Jurkat, Clone E6-1 (cell line): ENCODE data around the gene ALPK1.
"Not testable (repeated sequence)": the region's sequence is repeated elsewhere in the genome, so short reads cannot be mapped to it uniquely, and the experiment has no call there.

Experiments used
- DNase-seq: peaks from one replicate; pipeline ENCODE4 v3.0.0-alpha.2; 2011; ENCODE audit warnings: low read depth, low spot score
- H3K4me3 ChIP-seq: 2 replicates; pipeline ENCODE4 v1.5.1; 2011; ENCODE audit warnings: mild to moderate bottlenecking, low read length, control low read depth, moderate library complexity

Gene ALPK1

DNA sequence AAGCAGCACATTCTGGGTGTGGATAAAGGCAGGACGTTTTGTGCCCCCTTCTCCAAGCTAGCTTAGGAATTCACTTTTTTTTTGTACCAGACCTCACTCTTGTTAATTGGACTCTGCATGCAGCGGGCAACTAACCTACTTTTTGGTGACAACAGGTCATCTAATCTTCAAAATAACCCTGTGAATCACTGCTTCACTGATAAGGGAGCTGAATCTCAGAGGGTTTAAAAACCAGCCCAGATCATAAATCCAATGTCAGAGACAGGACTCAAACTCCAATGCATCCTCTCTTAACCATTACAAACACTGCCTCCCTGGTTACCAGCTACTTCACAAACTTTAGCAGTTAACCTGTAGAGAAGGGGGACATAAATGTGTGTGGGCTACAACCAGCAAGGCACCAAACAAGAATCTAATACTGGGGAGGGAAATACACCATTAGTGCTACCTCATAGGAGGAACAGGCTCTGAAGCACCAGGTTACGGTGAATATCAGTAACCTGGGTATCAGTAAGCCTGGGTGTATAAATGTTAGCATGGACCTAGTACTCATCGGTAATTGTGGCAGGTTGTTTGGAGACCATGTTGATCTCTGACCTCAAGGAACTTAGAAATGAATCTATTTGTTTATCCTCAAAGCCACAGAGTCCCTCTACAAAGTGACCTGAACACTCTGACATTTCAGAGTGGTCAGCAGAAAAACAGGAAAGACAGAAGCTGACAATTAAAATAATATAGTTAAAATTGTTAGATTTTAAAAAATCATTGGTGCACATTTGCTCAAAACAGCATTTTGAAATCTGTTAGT is 14.1 kb upstream of the ALPK1 start:
- H3K4me3 ChIP-seq, result no peak overlapping the region
- DNase-seq, result no peak

DNA sequence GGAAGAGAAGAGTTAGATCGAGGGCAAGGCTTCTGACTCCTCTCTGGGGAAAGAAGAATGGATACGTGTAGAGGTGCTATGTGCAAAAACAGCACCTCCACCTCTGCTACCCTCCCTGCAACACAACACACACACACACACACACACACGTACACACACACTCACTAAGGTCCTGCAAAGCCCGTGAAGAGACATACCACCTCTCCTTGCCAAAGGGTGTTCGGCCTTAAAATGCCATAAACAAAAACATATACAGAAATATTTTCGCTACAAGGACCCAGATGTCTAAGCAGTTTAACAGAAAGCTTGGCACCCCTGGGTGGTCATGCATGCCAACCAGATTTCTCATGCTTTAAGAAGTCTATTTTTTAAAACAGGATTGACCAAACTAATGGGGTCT is 13.0 kb upstream of the ALPK1 start:
- H3K4me3 ChIP-seq, result peak overlapping the region; percentile 87
- no peak for DNase-seq

DNA sequence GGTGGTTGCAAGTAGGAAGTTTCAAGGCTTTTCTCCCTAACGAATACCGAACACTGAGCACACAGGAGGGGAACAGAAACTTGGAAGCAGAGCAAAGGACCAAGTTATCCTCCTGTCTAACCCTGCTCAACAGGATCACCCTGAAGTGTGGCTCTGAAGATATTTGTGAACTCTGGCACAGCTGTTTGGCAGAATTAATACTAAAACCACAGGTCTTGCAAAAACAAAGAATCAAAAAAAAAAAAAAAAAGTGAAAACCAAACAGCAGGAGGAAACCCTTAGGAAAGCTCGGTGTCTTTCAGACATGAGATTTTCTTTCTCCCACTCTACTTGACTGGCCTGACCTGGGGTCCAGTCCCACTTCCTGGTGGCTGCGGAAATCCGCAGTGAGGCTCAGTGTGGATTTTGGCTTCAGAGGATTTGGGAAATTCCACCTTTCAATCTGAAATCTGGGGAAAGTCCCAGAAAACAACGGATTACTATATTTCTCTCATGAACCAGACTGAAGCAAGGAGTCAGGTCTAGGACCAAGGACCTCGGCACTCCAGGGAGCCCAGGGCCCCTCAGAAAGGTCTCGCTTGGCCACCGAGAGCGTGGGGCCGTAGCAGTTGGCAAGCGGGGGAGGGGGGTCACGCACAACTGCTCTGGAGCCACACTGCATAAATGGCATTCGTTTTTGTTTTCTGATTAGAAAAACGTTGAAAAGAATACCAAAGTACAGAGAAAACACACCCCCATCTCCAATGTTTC is 12.3 kb upstream of the ALPK1 start:
- DNase-seq, result no peak
- peak overlapping the region; percentile 87 for H3K4me3 ChIP-seq

DNA sequence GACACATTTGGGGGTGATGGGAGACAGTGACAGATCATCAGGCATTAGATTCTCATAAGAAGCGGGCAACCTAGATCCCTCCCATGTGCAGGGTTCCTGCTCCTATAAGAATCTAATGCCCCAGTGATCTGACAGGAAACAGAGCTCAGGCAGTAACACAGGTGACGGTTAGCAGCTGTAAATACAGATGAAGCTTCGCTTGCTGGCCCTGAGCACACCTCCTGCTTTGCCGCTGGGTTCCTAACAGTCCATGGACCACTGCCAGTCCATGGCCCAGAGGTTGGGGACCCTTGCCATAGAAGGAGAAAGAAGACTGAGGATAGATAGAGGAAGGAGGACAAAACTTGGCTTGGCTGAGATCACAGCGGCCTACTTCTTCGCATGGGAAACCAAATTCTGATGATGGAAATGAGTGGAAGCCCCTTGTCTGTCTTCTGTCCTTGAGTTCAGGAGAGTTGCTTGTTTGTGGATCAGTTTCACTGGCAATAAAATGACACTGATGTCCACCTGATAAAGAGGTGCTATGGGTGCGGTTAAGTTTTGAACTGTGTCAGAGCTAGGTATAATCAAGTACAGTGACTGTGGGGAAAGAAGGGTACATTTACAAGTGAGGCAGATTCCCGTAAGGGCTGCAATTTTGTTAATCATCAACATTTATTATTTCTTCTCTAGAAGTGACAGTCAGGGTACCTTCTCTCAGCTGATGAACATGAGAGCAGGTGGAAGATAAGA is 9.7 kb upstream of the ALPK1 start:
- no peak overlapping the region for H3K4me3 ChIP-seq
- peak; percentile 55 for DNase-seq

DNA sequence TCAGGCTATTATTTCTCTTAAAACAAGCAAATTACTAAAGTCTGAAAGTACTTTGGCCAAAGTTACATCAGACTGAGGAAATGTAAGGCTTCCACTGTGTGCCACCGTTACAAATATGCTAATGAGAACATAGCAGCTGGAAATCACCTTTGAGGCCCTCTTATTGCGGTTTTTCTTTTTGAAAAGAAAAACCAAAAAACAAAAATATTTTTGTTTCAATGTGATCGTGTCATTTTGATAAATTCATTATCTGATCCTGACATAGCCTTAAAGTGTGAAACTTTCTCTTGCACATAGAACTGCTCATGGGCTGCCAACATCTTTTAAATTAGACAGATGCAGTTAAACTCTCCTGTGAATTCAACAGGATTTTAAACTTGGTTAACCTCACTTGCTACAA is 8.7 kb upstream of the ALPK1 start:
- DNase-seq, result peak; percentile 60
- no peak overlapping the region for H3K4me3 ChIP-seq

DNA sequence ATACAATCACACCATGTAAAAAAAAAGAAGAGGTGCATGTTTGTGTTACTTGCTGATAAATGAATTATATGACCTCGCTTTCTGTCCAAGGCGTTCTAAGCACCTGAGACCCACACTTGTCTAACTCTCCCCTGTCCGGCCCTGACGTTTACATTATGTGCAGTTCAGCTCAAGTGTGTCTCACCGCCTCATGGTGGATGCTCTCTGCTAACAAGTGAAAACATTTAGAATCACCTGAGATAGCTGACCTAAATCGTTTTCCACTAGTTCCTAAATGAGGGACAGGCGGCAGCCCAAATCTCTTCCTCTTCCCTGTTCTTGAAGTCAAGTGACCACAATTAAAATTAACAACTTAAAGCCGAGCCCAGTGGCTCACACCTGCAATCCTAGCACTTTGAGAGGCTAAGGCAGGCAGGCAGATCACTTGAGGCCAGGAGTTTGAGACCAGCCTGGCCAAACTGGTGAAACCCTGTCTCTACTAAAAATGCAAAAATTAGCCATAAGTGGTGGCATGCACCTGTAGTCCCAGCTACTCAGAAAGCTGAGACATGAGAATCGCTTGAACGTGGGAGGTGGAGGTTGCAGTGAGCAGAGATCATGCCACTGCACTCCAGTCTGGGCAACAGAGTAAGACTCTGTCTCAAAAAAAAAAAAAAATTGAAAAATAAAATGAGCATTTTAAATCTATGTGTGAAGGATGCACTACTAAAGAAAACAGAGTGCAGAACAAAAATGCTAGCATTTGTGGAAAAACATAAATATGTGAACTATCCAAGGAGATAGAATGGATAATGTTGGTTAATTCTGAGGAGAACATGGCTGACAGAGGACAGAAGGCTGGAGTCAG is 7.5 kb upstream of the ALPK1 start:
- H3K4me3 ChIP-seq, result no peak overlapping the region
- no peak for DNase-seq

DNA sequence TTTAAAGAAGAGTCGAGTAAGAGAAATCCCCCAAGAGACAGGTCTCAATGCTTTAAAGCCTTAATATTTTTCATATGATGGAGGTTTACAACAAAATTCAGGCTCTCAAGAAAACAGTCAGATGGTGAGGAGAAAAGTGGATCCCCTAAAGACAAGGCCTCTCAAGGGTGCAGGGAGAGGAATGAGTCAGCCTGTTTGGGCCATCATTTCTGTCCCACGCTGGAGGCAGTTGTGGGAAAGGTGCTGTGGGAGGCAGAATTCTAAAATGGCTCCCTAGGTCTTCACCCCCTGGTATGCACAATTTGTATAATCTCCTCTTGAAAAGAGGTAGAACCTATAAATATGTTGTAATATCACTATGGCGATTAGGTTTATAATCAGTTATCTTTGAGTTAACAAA is 6.8 kb upstream of the ALPK1 start:
- no peak overlapping the region for H3K4me3 ChIP-seq
- no peak for DNase-seq

DNA sequence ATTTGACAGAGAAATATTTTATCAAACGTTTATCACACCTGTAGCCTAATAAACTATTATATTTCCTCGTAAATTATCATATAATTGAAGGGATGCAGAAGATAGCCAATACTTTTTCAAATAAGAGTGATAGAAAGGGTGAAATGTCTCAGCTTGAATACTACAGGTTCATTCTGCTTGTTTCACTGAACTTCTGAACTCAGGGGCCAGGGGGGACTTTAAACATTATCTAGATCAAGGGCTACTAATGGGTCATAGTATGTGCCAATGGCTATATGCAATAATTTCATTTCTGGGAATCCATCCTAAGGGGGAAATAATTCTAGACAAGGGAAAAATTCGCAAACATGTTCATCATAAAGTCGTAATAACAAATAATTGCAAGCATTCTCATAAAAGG is 2.6 kb downstream of the ALPK1 start:
- no peak for DNase-seq

DNA sequence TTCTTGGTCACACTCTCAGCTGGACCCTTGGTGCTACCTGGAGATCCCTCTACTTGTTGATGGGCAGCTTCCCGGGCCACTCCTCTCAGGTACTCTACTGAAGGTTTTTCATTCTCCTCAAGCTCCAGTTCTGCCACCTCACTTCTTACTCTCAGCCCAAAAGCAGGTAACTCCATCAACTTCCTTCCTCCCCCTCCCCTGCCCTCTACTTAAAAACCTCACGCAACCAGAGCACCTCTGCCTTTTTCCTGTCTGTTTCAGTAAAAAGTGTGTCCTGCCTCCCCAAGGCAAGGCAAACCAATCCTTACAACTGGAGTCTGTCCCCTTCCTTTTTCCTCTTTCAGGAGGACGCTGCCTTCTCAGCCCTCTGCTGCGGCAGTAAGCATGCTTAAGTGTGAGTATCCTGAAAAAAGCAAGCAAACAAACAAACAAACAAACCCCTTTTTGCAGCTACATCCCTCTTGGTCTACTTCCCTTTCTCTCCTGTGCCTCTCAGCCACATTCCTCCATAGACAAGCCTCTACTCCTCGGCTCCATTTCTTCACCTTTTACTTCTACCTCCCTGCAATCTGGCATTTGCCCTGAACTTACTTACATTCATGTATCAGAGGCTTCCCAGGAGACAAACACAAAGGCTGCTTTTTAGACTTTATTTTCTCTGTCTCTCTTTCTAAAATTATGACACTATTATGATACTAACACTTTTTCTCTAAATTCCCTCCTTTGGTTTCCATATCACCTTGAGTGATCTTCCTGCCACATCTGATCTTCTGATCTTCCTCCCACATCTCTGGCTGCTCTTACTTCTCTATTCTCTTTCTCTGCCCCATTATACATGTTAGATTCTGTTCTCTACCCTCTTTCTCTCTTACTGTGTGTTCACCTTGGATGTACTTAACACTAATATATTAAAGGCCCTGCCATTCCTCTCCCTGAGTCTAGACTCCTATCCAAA is 5.4 kb downstream of the ALPK1 start:
- no peak for DNase-seq
- no peak overlapping the region for H3K4me3 ChIP-seq

More for the DNA sequence above, 2.6 kb downstream of the ALPK1 start:
- H3K4me3 ChIP-seq, result no peak overlapping the region

DNA sequence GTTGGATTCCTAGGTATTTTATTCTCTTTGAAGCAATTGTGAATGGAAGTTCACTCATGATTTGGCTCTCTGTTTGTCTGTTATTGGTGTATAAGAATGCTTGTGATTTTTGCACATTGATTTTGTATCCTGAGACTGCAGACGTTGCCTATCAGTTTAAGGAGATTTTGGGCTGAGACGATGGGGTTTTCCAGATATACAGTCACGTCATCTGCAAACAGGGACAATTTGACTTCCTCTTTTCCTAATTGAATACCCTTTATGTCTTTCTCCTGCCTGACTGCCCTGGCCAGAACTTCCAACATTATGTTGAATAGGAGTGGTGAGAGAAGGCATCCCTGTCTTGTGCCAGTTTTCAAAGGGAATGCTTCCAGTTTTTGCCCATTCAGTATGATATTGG is 8.3 kb downstream of the ALPK1 start:
- DNase-seq, result not testable (repeated sequence)

DNA sequence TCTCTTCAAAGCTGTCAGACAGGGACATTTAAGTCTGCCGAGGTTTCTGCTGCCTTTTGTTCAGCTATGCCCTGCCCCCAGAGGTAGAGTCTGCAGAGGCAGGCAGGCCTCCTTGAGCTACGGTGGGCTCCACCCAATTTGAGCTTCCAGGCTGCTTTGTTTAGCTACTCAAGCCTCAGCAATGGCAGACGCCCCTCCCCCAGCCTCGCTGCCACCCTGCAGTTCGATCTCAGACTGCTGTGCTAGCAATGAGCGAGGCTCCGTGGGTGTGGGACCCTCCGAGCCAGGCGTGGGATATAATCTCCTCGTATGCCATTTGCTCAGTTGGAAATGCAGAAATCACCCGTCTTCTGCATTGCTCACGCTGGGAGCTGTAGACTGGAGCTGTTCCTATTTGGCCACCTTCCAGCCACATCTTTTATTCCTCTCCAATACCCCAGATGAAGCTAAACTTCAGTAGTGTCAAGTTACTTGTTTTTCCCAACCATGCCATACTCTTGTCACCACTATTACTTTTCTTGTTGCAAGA is 12.2 kb downstream of the ALPK1 start:
- H3K4me3 ChIP-seq, DNase-seq: not testable (repeated sequence)

More for the DNA sequence above, 8.3 kb downstream of the ALPK1 start:
- H3K4me3 ChIP-seq, result not testable (repeated sequence)

DNA sequence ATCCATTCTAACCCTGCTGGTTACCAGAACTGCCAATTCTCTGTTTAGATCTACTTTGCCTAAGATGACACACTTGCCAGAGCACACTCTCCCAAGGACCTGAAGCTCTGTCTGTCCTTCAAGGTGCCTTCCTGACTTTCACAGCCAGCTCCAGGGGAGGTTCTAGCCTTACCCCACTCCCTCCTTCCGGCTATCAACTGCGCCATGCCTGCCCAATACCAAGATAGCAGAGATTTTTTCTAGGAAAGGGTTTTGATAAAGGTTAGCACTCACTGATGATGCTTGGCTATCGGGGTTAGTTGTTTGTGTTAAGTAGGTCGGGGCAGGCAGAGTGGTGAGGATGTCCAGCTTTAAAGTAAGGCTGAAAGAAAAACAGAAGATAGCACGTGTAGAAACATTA is 14.3 kb downstream of the ALPK1 start:
- no peak overlapping the region for H3K4me3 ChIP-seq
- no peak for DNase-seq

DNA sequence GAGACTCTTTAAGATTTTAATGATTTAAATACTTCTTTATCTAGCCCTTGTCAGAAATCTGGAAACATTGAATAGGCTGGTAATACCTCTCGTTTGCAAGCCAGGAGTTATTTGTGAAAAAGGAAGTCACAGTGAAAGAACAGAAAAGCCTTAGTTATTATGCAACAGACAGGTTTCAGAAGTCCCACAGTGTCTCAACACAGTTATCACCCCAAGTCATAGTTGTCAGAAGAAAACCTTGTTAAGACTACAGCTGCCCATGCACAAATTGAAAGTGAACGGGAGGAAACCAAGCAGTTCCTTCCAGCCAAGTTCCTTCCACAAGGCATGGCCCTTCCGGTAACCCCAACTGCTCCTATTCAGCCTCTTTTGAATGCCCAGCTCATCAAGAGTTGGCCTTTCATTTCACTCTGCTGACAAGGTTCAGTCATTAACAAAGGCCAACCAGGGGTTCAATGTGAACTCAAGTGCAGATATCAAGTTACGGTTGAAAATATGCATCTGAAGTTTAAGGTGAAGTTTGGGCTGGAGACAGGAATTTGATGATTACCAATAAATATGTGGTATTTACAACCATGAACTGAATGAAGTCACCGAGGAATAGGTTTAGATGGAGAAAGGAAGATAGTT is 15.6 kb downstream of the ALPK1 start:
- H3K4me3 ChIP-seq, result no peak overlapping the region
- DNase-seq, result no peak

DNA sequence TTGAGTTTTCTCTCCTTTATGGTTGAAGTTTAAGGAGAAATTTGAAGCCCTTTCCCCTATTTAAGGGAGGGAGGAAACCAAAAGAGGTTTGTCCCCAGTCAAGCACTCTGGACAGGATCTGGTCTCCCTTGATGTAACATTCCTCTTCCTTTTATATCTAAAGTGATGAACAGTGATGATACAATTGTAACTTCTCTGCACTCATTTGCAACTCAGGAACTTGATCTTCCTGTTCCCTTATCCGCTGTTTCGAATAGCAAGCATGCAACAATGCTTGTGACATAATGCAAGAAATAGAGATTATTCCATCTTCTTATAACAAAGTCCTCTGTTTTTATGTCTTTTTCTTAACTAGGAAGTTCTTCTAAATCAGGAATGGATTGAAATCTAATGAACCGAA is 18.3 kb downstream of the ALPK1 start:
- DNase-seq, result no peak
- no peak overlapping the region for H3K4me3 ChIP-seq

DNA sequence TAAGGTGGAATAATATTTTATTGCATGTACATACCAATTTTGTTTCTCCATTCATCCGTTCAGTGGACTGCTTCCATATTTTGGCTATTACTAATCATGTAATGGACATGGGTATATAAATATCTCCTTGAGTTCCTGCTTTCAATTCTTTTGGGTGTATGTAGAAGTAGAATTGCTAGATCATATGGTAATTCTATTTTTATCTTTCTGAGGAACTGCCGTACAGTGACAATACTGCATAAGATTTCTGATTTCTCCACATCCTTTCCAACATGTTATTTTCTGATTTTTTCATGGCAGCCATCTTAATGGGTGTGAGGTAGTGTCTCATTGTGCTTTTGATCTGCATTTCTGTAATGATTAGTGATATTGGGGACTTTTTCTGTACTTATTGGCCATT is 19.2 kb downstream of the ALPK1 start:
- no peak for DNase-seq
- no peak overlapping the region for H3K4me3 ChIP-seq

DNA sequence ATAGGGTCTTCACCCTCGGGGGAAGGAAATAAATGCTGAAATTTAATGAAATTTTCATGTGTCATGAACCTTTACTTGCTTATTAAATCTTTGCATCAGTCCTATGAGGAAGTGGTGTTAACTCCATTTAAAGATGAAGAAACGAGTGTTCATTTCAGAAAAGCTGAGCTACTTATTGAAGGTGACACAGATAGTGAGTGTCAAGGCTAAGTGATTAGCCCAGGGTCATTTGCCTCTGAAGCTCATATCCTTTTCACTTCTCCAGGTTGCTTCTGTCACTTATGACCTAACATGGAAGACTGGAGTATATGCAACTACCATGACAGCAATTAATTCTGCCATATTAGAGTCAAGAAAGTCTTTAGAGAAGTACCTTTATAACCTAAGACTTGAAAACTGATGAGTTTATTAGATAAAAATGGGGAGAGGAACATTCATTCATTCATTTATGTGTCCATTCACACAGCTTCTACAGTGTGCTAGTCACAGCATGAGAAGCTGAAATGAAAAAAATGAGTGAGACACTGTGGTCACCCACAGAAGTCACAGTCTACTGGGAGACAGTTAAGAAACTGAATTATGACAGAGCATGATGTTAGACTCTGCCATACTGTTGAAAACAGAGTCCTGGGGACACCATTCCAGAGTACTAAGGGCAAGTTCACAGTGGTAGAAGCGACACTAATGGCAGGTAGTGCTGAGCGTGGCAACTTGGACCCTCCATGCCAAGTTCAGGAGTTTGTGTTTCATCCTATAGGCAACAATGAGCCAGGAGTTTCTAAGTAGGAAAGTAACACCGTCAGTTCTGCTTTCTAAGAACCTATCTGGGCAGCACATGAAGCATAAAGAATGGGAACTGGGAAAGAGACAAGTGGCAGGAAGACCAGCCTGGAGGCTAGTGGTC is 21.3 kb downstream of the ALPK1 start:
- H3K4me3 ChIP-seq, result no peak overlapping the region
- no peak for DNase-seq
